ENCODE results near the gene GOSR2.
"Not testable (repeated sequence)": the region's sequence is repeated elsewhere in the genome, so short reads cannot be mapped to it uniquely, and the experiment has no call there.

GOSR2 gene

GRCh38 chr17:46894024-46894423 is 28.9 kb upstream of the GOSR2 start:
- DNase-seq = no peak

- no peak for DNase-seq
These were observed 28.3 kb upstream of the GOSR2 start for GRCh38 chr17:46894476-46895151.

- no peak for DNase-seq
These were observed 27.8 kb upstream of the GOSR2 start for GRCh38 chr17:46895171-46895570.

GRCh38 chr17:46896991-46897390 is 26.0 kb upstream of the GOSR2 start:
- DNase-seq = no peak

GRCh38 chr17:46898364-46898763 is 24.6 kb upstream of the GOSR2 start:
- no peak for DNase-seq

GRCh38 chr17:46898860-46899259 is 24.1 kb upstream of the GOSR2 start:
- no peak for DNase-seq

GRCh38 chr17:46901291-46901690 is 21.7 kb upstream of the GOSR2 start:
- no peak for DNase-seq

GRCh38 chr17:46903762-46904672 is 18.9 kb upstream of the GOSR2 start:
- no peak for DNase-seq

- no peak for DNase-seq
These were observed 14.8 kb upstream of the GOSR2 start for GRCh38 chr17:46908068-46908737.

GRCh38 chr17:46910179-46910927 is 12.6 kb upstream of the GOSR2 start:
- no peak for DNase-seq

- no peak for DNase-seq
These were observed 11.6 kb upstream of the GOSR2 start for GRCh38 chr17:46911311-46911710.

- DNase-seq = no peak
These were observed 7.4 kb upstream of the GOSR2 start for GRCh38 chr17:46915596-46915995.

GRCh38 chr17:46916211-46916610 is 6.7 kb upstream of the GOSR2 start:
- DNase-seq = no peak

- DNase-seq = no peak
These were observed 6.3 kb upstream of the GOSR2 start for GRCh38 chr17:46916623-46917022.

GRCh38 chr17:46917041-46917440 is 5.9 kb upstream of the GOSR2 start:
- DNase-seq = no peak

- no peak for DNase-seq
These were observed 5.4 kb upstream of the GOSR2 start for GRCh38 chr17:46917516-46917915.

- not testable (repeated sequence) for DNase-seq
These were observed 998 bp upstream of the GOSR2 start for GRCh38 chr17:46921962-46922361.

- DNase-seq = no peak
These were observed 515 bp upstream of the GOSR2 start for GRCh38 chr17:46922487-46922803.

- no peak for DNase-seq
These were observed 2.4 kb downstream of the GOSR2 start for GRCh38 chr17:46925185-46925868.

GRCh38 chr17:46928467-46929261 is 5.7 kb downstream of the GOSR2 start:
- DNase-seq = no peak

- DNase-seq = no peak
These were observed 6.5 kb downstream of the GOSR2 start for GRCh38 chr17:46929413-46929812.

- DNase-seq = no peak
These were observed 7.1 kb downstream of the GOSR2 start for GRCh38 chr17:46930051-46930450.

Data from T-helper 2 cell (primary cell).